Astrocyte (in vitro differentiated cells and primary cell): Measurements from ENCODE around the gene CEACAM5.

Source experiments
- CTCF ChIP-seq: IDR thresholded peaks from 2 replicates; pipeline ENCODE4 v1.5.1; 2011; ENCODE audit warnings: low read depth, mild to moderate bottlenecking, inconsistent platforms, low read length, moderate library complexity; ENCODE audit not compliant: insufficient read depth
- EZH2 ChIP-seq: IDR thresholded peaks from 2 replicates; pipeline ENCODE4 v1.6.1; 2012; ENCODE audit warnings: mild to moderate bottlenecking, low read length, inconsistent platforms; ENCODE audit not compliant: insufficient read depth

GRCh38 chr19:41709951-41710645 is 1.7 kb downstream of the CEACAM5 start:
- TF ChIP-seq CTCF (no peak), EZH2 (no peak)
